Endothelial cell of umbilical vein (primary cell): ENCODE measurements around the gene LMNTD1. TPM values are rescaled to one million over a fixed set of nuclear protein-coding genes. Genes with fewer than 3 reads are reported as not detected.

ENCODE experiments used
- BruUV-seq: library from RNA; stranded (reverse); fragments of 400-500 nt; replicated peaks from 2 replicates; lab custom pipeline; 2021; lab: Mats Ljungman, UMichigan
- CTCF ChIA-PET: fragments of 300-600, 350-600 bp; sonication (Branson Sonifier 250); formaldehyde crosslinking; loops from one replicate; lab custom pipeline; 2021; ENCODE audit warnings: antibody characterized with exemption, inconsistent platforms; lab: Charles Lee
- POLR2A ChIA-PET: fragments of 300-600, 350-600 bp; sonication (Branson Sonifier 250); formaldehyde crosslinking; loops from one replicate; lab custom pipeline; 2021; ENCODE audit warnings: antibody characterized with exemption, inconsistent platforms; lab: Charles Lee
- DNase-seq: peaks from one replicate; pipeline ENCODE4 v3.0.0-alpha.2; 2011; ENCODE audit warnings: low read depth, low spot score
- FAIRE-seq: peaks from 2 replicates; lab custom pipeline; 2011; peaks lifted over from hg19 to GRCh38; lab: Jason Lieb, UNC
- H2AFZ ChIP-seq: 2 replicates; pipeline ENCODE4 v1.6.0; 2012; ENCODE audit warnings: low read depth, low read length, control low read depth, inconsistent platforms
- H3K27ac ChIP-seq: 2 replicates; pipeline ENCODE4 v1.5.1; 2011; ENCODE audit warnings: low read depth, mild to moderate bottlenecking, control low read depth, low read length, moderate library complexity; ENCODE audit not compliant: insufficient read depth
- H3K27me3 ChIP-seq, 2 experiments: 2 replicates each; pipeline versions ENCODE4 v1.6.0 to v1.6.1; 2011; ENCODE audit warnings: low read length in 2 of 2, mixed read lengths in 1 of 2; ENCODE audit not compliant: control insufficient read depth in 2 of 2, insufficient read depth in 2 of 2
- H3K36me3 ChIP-seq, 2 experiments: 2 replicates in 1 of 2; 3 replicates in 1 of 2; pipeline ENCODE4 v1.5.1; 2011; ENCODE audit warnings: low read length in 2 of 2, mild to moderate bottlenecking in 1 of 2, moderate library complexity in 1 of 2; ENCODE audit not compliant: control insufficient read depth in 2 of 2, insufficient read depth in 2 of 2; ENCODE audit errors: extremely low read depth in 1 of 2
- H3K4me1 ChIP-seq: 3 replicates; pipeline ENCODE4 v1.5.1; 2011; ENCODE audit warnings: mild to moderate bottlenecking, low read length; ENCODE audit not compliant: control insufficient read depth, insufficient read depth; ENCODE audit errors: extremely low read depth
- H3K4me2 ChIP-seq: 2 replicates; pipeline ENCODE4 v1.6.1; 2011; ENCODE audit warnings: low read length, control low read depth, mixed read lengths; ENCODE audit not compliant: insufficient read depth
- H3K4me3 ChIP-seq, 3 experiments: fragments of 200-600 bp in 1 of 3; sonication (generic), shearing (Covaris generic) in 1 of 3; replicated peaks in 1 of 3; 2 replicates each; pipeline ENCODE4 v1.5.1; 2011 to 2016; ENCODE audit warnings: control low read depth in 3 of 3, low read length in 3 of 3, mild to moderate bottlenecking in 2 of 3, inconsistent platforms in 1 of 3, low read depth in 1 of 3, moderate library complexity in 1 of 3; ENCODE audit not compliant: insufficient read depth in 1 of 3
- H3K79me2 ChIP-seq: 2 replicates; pipeline ENCODE4 v1.6.0; 2012; ENCODE audit warnings: low read length, inconsistent platforms; ENCODE audit not compliant: control insufficient read depth, insufficient read depth
- H3K9ac ChIP-seq: replicated peaks from 2 replicates; pipeline ENCODE3; 2011; ENCODE audit warnings: low read length, control low read depth; ENCODE audit not compliant: insufficient read depth; ENCODE audit errors: extremely low read depth
- H3K9me1 ChIP-seq: replicated peaks from 3 replicates; pipeline ENCODE4 v1.6.0; 2011; ENCODE audit warnings: mild to moderate bottlenecking, low read length; ENCODE audit not compliant: control insufficient read depth, insufficient read depth; ENCODE audit errors: extremely low read depth
- H3K9me3 ChIP-seq: replicated peaks from 2 replicates; pipeline ENCODE4 v1.5.1; 2012; ENCODE audit warnings: low read length, inconsistent platforms; ENCODE audit not compliant: control insufficient read depth, insufficient read depth
- H4K20me1 ChIP-seq: replicated peaks from 2 replicates; pipeline ENCODE3; 2011; ENCODE audit warnings: mild to moderate bottlenecking, low read length; ENCODE audit not compliant: control insufficient read depth, insufficient read depth; ENCODE audit errors: extremely low read depth
- CTCF ChIP-seq, 2 donors: IDR thresholded peaks; 1 replicate in 1 of 2; 2 replicates in 1 of 2; pipeline ENCODE4 v1.5.1; 2011; ENCODE audit warnings: low read length in 2 of 2, mild to moderate bottlenecking in 2 of 2, moderate library complexity in 2 of 2, control low read depth in 1 of 2, inconsistent platforms in 1 of 2, low read depth in 1 of 2; ENCODE audit not compliant: insufficient read depth in 1 of 2; ENCODE audit errors: extremely low read depth in 1 of 2
- EZH2 ChIP-seq: IDR thresholded peaks from 2 replicates; pipeline ENCODE4 v1.6.1; 2012; ENCODE audit warnings: borderline replicate concordance, low read depth, mild to moderate bottlenecking, moderate library complexity, low read length, inconsistent platforms; ENCODE audit not compliant: severe bottlenecking
- FOS ChIP-seq: IDR thresholded peaks from 2 replicates; pipeline ENCODE4 v1.6.1; 2011; ENCODE audit warnings: mild to moderate bottlenecking, low read length, moderate library complexity, borderline replicate concordance; ENCODE audit not compliant: insufficient read depth
- GATA2 ChIP-seq: IDR thresholded peaks from 2 replicates; pipeline ENCODE4 v1.7.0; 2011; ENCODE audit warnings: low read depth, mild to moderate bottlenecking, moderate library complexity, mixed read lengths, low read length; ENCODE audit not compliant: insufficient read length, insufficient read depth
- JUN ChIP-seq: IDR thresholded peaks from 2 replicates; pipeline ENCODE4 v1.6.1; 2011; ENCODE audit warnings: borderline replicate concordance, low read depth; ENCODE audit not compliant: insufficient read length, insufficient read depth
- MAX ChIP-seq: IDR thresholded peaks from 2 replicates; pipeline ENCODE4 v1.6.1; 2011; ENCODE audit not compliant: insufficient read depth, insufficient read length
- MYC ChIP-seq: IDR thresholded peaks from one replicate; pipeline ENCODE4 v1.6.1; 2011; ENCODE audit warnings: mild to moderate bottlenecking, low read depth, low read length
- POLR2A ChIP-seq: IDR thresholded peaks from 2 replicates; pipeline ENCODE4 v1.6.1; 2012; ENCODE audit warnings: low read depth, mild to moderate bottlenecking, control low read depth, low read length
- POLR2AphosphoS5 ChIP-seq: IDR thresholded peaks from 2 replicates; pipeline ENCODE4 v1.6.1; 2012; ENCODE audit warnings: low read depth, mild to moderate bottlenecking, control low read depth, low read length, moderate library complexity; ENCODE audit not compliant: insufficient read depth
- dilution Hi-C: fragments of 300-500 bp; cut with MboI; formaldehyde crosslinking; loops from one replicate; pipeline ENCODE4 v1.15.0; 2019; ENCODE audit warnings: low sequenced_read_pairs; ENCODE audit not compliant: extremely low pct_ligation_motif_present
- intact Hi-C: fragments of 100-400 bp; cut with micrococcal nuclease; formaldehyde crosslinking; loops from one replicate; pipeline ENCODE4 v1.10.0; 2022
- polyA plus RNA-seq, 4 experiments: library from polyadenylated mRNA; depleted of rRNA in 3 of 4; stranded (reverse) in 3 of 4; unstranded in 1 of 4; fragments of >200 nt; gene quantifications; 2 replicates each; pipeline versions ENCODE4 v1.2.1 to v1.2.3, GENCODE V29; 2011 to 2012; ENCODE audit warnings: missing spikeins in 1 of 4
- total RNA-seq: library from RNA; stranded (reverse); gene quantifications from 2 replicates; pipeline ENCODE4 v1.2.3, GENCODE V29; 2021

The LMNTD1 gene
- total and polyA plus RNA-seq, 2 donors (not counting 3 experiments of a cell fraction or from before 2014, with no cell fraction given) = not detected

- H3K9me1 ChIP-seq = no peaks in the 10 kb centered on the region
- H3K4me3 ChIP-seq = no peak overlapping the region
- no TSS peak for BruUV-seq
- no peak overlapping the region for H3K4me2 ChIP-seq
- dilution Hi-C loops (no loop called here), intact Hi-C loops (no loop called here)
- ChIA-PET CTCF (interaction anchor here (1.0 kb wide), 1 partner anchor 17 kb away, joined by 3 read pairs; no protein-coding TSS in a partner anchor), POLR2A (no interaction called here)
- H3K36me3 ChIP-seq = no peaks in the 10 kb centered on the region
- H3K9ac ChIP-seq = no peak overlapping the region
- TF ChIP-seq JUN = no peak
- TF ChIP-seq POLR2A = no peak
- TF ChIP-seq FOS = no peak
- TF ChIP-seq MAX = no peak
- no peak for DNase-seq
- H3K4me1 ChIP-seq = no peaks in the 10 kb centered on the region
- no peaks in the 10 kb centered on the region for H4K20me1 ChIP-seq
- H3K79me2 ChIP-seq = no peaks in the 10 kb centered on the region
- H2AFZ ChIP-seq = no peak overlapping the region
- no peaks in the 10 kb centered on the region for H3K9me3 ChIP-seq
- H3K27ac ChIP-seq = no peak overlapping the region
- H3K27me3 ChIP-seq = peaks cover 6 to 10% of the 10 kb centered on the region in 2 experiments
- FAIRE-seq = no peak
Observed at GRCh38 chr12:25503666-25504065, 49.4 kb downstream of the LMNTD1 start.

GRCh38 chr12:25502596-25502995 lies 50.5 kb downstream of the LMNTD1 start:
- dilution Hi-C loops = no loop called here
- Histone ChIP-seq H3K4me1 (no peaks in the 10 kb centered on the region), H3K4me2 (no peak overlapping the region), H3K27ac (no peak overlapping the region), H3K9me3 (no peaks in the 10 kb centered on the region), H4K20me1 (no peaks in the 10 kb centered on the region), H2AFZ (no peak overlapping the region), H3K36me3 (no peaks in the 10 kb centered on the region), H3K9me1 (no peaks in the 10 kb centered on the region), H3K27me3 (peaks cover 6 to 10% of the 10 kb centered on the region in 2 experiments), H3K79me2 (no peaks in the 10 kb centered on the region), H3K9ac (no peak overlapping the region), H3K4me3 (no peak overlapping the region)
- no peak for TF ChIP-seq MYC
- no peak for TF ChIP-seq EZH2
- no peak for TF ChIP-seq MAX
- TF ChIP-seq POLR2A = no peak
- TF ChIP-seq POLR2AphosphoS5 = no peak
- TF ChIP-seq JUN = no peak
- TF ChIP-seq CTCF (IDR thresholded peaks at IDR 0.05; ENCODE audit: extremely low read depth in 1 of 2, insufficient read depth in 1 of 2, low read depth in 1 of 2, low read length in 2 of 2) = no peak
- no peak for TF ChIP-seq GATA2
- BruUV-seq = no TSS peak
- ChIA-PET CTCF (no interaction called here), POLR2A (no interaction called here)
- FAIRE-seq = no peak
- no peak for DNase-seq
- intact Hi-C loops = no loop called here
